ENCODE data around the gene FRMD1.

DNA sequence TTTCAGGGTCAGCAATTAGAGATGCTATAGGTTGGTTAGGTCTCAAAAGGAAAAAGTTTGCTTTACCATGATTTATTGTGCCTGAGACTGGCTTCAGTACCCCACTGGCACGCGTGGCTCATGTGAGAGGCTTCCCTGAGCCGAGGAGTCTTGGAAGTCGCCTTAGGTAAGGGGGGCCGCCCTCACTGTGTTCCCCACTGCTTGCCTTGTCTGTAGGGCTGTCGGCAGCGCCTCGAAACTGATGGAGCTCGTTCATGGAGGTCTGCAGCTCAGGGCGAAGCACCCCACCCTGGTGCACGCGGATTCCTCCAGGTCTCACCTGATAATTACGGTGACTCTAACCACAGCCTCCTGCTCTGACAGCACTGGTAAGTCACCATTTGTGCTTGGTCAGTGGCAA, 39.2 kb downstream of the FRMD1 start:
- TF ChIP-seq POLR2A (IDR thresholded peaks at IDR 0.05; ENCODE audit: low read depth, low read length) (no peak), POLR2AphosphoS5 (IDR thresholded peaks at IDR 0.05; ENCODE audit: low read depth, low read length) (no peak)
